Breast epithelium (tissue), 3 donors: ENCODE results near the gene UGT1A4.

Experiments
- POLR2A ChIP-seq: fragments of 450-650 bp; IDR thresholded peaks from one replicate; pipeline ENCODE4 v1.6.1; 2016; ENCODE audit warnings: antibody characterized with exemption, mild to moderate bottlenecking, moderate library complexity
- TF ChIP-seq, protein P1 (sequence below), 3 donors: fragments of 450-650 bp; IDR thresholded peaks; one replicate each; pipeline ENCODE4 v1.5.1; 2016 to 2017; ENCODE audit warnings: antibody characterized with exemption in 3 of 3, mild to moderate bottlenecking in 3 of 3, moderate library complexity in 3 of 3

GRCh38 chr2:233789554-233789953, 71.0 kb downstream of the UGT1A4 start:
- TF ChIP-seq, protein P1, sequence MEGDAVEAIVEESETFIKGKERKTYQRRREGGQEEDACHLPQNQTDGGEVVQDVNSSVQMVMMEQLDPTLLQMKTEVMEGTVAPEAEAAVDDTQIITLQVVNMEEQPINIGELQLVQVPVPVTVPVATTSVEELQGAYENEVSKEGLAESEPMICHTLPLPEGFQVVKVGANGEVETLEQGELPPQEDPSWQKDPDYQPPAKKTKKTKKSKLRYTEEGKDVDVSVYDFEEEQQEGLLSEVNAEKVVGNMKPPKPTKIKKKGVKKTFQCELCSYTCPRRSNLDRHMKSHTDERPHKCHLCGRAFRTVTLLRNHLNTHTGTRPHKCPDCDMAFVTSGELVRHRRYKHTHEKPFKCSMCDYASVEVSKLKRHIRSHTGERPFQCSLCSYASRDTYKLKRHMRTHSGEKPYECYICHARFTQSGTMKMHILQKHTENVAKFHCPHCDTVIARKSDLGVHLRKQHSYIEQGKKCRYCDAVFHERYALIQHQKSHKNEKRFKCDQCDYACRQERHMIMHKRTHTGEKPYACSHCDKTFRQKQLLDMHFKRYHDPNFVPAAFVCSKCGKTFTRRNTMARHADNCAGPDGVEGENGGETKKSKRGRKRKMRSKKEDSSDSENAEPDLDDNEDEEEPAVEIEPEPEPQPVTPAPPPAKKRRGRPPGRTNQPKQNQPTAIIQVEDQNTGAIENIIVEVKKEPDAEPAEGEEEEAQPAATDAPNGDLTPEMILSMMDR (IDR thresholded peaks at IDR 0.05), result no peak
- no peak for TF ChIP-seq POLR2A
